ENCODE measurements around the gene KDM4B. TPM values are rescaled to one million over a fixed set of nuclear protein-coding genes. Genes with fewer than 3 reads are reported as not detected.
A peak's percentile ranks its signal among the peaks of the same experiment; 100 is the strongest.

KDM4B gene
- total RNA-seq, 6 experiments from 2014 or later: 17.0 to 27.2 (median 20.3) TPM

DNA sequence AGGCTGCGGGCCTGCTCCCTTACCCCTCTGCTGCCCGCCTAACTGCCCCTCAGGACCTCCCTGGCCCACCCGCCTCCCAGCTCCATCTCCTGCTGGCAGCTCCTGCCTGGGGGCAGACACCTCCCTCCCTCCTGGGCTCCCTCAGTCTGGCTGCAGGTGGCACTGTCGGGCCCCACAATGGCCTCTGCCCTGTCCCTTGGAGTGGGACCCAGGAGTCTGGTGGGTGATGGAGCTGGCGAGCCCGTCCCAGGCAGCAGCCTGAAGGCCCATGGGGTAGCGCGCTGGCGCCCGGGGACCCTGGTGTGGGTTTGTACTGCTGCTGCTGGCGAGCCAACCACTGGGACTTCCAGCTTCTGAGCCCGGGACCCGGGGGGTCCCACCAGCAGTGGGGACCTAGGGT is 83.6 kb downstream of the KDM4B start:
- H3K27me3 Mint-ChIP-seq (ENCODE audit: insufficient read depth): peaks cover 6% of the 10 kb centered on the region
- no peak for DNase-seq
- no peaks in the 10 kb centered on the region for H3K9me3 Mint-ChIP-seq
- H3K36me3 Mint-ChIP-seq (ENCODE audit: low read depth): peaks cover 5% of the 10 kb centered on the region
- TF ChIP-seq, protein P1, sequence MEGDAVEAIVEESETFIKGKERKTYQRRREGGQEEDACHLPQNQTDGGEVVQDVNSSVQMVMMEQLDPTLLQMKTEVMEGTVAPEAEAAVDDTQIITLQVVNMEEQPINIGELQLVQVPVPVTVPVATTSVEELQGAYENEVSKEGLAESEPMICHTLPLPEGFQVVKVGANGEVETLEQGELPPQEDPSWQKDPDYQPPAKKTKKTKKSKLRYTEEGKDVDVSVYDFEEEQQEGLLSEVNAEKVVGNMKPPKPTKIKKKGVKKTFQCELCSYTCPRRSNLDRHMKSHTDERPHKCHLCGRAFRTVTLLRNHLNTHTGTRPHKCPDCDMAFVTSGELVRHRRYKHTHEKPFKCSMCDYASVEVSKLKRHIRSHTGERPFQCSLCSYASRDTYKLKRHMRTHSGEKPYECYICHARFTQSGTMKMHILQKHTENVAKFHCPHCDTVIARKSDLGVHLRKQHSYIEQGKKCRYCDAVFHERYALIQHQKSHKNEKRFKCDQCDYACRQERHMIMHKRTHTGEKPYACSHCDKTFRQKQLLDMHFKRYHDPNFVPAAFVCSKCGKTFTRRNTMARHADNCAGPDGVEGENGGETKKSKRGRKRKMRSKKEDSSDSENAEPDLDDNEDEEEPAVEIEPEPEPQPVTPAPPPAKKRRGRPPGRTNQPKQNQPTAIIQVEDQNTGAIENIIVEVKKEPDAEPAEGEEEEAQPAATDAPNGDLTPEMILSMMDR (IDR thresholded peaks at IDR 0.05): peak; percentile 27; the same call in 1 of the 2 replicates
- H3K4me1 Mint-ChIP-seq (ENCODE audit: low read depth): peaks cover 8% of the 10 kb centered on the region
- no peak overlapping the region for H3K4me3 Mint-ChIP-seq
- no peak overlapping the region for H3K27ac Mint-ChIP-seq

DNA sequence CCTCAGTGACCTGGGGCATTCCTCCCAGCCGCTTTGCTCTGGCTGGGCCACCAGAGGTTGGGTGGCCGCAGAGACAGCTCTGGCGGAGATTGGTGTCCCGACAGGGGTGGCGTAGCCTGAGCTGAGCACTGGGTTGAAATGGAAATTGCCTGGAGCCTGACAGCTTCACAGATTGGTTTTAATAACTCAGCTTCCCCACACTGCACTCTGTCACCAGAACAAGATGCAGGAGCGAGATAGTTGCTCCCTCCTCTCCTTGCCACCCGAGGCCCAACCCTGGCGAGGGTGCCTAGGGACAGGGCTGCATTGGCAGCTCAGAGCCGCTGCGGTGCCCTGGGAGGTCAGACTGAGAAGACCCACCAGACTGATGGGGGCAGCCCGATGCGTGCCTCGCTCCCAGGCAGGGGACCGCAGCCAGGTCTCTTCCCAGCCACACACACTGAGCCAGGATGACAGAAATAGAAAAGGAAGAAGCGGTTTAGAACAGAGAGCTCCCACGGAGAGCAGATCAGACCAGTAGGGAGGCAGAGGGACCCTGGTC is 84.1 kb downstream of the KDM4B start:
- Mint-ChIP-seq H3K27ac (no peak overlapping the region), H3K4me1 (ENCODE audit: low read depth) (peaks cover 8% of the 10 kb centered on the region), H3K27me3 (ENCODE audit: insufficient read depth) (peaks cover 6% of the 10 kb centered on the region), H3K36me3 (ENCODE audit: low read depth) (peaks cover 8% of the 10 kb centered on the region), H3K4me3 (no peak overlapping the region), H3K9me3 (no peaks in the 10 kb centered on the region)
- no peak for DNase-seq
- TF ChIP-seq, protein P1 (IDR thresholded peaks at IDR 0.05): no peak

DNA sequence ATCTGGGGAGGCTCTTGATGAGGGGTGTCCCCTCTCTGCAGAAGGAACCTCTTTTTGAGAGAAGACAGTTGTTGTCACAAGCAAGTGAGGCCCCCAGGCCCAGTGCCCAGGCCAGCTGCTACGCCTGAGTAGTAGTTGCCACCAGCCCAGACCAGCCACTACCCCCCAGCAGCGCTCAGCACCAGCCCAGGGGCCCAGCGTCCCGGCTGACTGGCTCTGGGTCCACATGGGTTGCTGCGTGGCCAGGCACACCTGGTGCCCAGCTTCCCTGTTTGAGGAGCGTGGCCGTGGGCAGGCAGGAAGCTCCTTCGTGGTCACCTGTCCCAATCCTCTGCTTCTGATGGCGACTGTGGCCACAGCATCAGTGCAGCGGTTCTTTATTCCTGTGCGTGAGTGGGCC is 84.7 kb downstream of the KDM4B start:
- H3K4me3 Mint-ChIP-seq: no peak overlapping the region
- TF ChIP-seq, protein P1 (IDR thresholded peaks at IDR 0.05): no peak
- H3K4me1 Mint-ChIP-seq (ENCODE audit: low read depth): peaks cover 1% of the 10 kb centered on the region
- DNase-seq: no peak
- no peak overlapping the region for H3K27ac Mint-ChIP-seq
- H3K27me3 Mint-ChIP-seq (ENCODE audit: insufficient read depth): peaks cover 5% of the 10 kb centered on the region
- no peaks in the 10 kb centered on the region for H3K9me3 Mint-ChIP-seq
- H3K36me3 Mint-ChIP-seq (ENCODE audit: low read depth): peaks cover 8% of the 10 kb centered on the region

DNA sequence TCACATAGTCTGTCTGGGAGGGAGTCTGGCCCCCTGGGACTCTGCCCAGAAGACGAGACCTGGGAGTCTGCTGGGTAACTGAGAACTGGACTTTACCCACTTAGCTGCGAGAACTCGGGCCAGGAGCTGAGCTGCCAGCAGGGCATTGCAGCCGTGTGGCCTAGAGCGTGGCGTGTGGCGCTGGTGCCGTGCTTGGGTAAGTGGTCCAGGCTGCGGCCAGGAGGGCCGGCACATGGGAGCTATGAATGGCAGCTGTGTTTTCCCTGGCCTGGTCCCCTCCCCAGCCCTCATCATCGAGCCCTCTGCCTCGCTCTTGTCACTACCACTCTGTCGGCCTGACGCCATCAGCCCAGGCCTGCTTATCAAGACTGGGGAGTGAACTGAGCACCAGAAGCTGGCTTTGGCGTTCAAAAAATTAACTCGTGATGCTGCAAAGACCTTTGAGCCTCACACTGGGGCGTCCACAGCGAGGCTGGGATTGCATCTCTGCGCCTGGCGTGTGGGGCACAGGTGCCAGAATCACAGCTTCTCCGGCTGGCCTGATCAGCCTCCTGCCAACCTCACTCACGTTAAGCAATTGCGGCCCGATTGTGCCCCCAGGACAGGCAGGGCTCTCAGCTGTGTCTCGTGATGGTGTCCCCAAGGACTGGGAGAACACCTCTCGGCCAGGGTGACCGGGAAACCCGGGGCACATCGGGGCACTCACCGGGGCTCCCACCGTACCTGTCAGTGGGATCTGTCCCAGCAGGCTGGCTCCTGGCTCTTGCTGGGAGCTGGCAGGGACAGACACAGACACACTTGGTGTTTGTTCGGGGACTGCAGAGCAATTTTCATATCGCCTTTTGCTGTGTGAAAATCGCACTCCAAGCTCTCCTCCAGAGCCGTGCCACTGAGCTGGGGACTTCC is 85.9 kb downstream of the KDM4B start:
- no peak for DNase-seq
- TF ChIP-seq, protein P1 (IDR thresholded peaks at IDR 0.05): no peak
- peaks cover 8% of the 10 kb centered on the region for H3K36me3 Mint-ChIP-seq (ENCODE audit: low read depth)
- H3K4me3 Mint-ChIP-seq: no peak overlapping the region
- H3K9me3 Mint-ChIP-seq: no peaks in the 10 kb centered on the region
- H3K27ac Mint-ChIP-seq: no peak overlapping the region
- H3K27me3 Mint-ChIP-seq (ENCODE audit: insufficient read depth): peaks cover 5% of the 10 kb centered on the region; the same call in 1 of the 2 replicates
- H3K4me1 Mint-ChIP-seq (ENCODE audit: low read depth): no peaks in the 10 kb centered on the region

DNA sequence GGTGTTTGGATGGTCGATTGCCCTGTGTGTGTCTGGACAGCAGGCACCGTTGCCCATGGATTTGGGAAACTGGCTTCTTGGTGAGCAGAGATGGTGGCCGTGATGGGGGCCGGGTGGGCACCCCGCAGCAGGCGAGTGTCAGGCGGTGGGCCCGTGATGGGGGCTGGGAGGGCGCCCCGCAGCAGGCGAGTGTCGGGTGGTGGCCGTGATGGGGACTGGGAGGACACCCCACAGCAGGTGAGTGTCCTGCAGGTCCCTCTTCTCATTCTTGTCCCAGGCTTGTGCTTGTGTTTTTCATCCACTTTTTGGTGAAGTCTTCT is 86.5 kb downstream of the KDM4B start:
- Mint-ChIP-seq H3K9me3 (no peaks in the 10 kb centered on the region), H3K4me1 (ENCODE audit: low read depth) (no peaks in the 10 kb centered on the region), H3K27ac (no peak overlapping the region), H3K27me3 (ENCODE audit: insufficient read depth) (peaks cover 5% of the 10 kb centered on the region; the same call in 1 of the 2 replicates), H3K36me3 (ENCODE audit: low read depth) (peaks cover 8% of the 10 kb centered on the region), H3K4me3 (no peak overlapping the region)
- TF ChIP-seq, protein P1 (IDR thresholded peaks at IDR 0.05): no peak
- no peak for DNase-seq

Measured in HFFc6 (cell line).